K562 (cell line): ENCODE data around the gene DRD2. TPM values are rescaled to one million over a fixed set of nuclear protein-coding genes. Genes with fewer than 3 reads are reported as not detected.

Experiments
- ATAC-seq: fragments of 200-7000 bp; cut with Tn5 transposase; 3 replicates; pipeline ENCODE4 v1.9.1; 2020; ENCODE audit warnings: moderate library complexity
- BruUV-seq: library from RNA; stranded (reverse); fragments of 400-500 nt; replicated peaks from 2 replicates; lab custom pipeline; 2021; lab: Mats Ljungman, UMichigan
- CTCF ChIA-PET: fragments of 300-600 bp; formaldehyde crosslinking; extraction: SDS; loops from one replicate; lab custom pipeline; 2021; ENCODE audit warnings: low intra/inter-chr PET ratio; lab: Yijun Ruan, JAX
- POLR2A ChIA-PET: fragments of 300-600, 350-650 bp; sonication (Branson Sonifier 250); formaldehyde crosslinking; extraction: SDS; loops from one replicate; lab custom pipeline; 2021; ENCODE audit warnings: antibody characterized with exemption, inconsistent platforms; lab: Yijun Ruan, JAX
- DNase-seq, 4 experiments: peaks; one replicate each; pipeline versions ENCODE4 v3.0.0 to v3.0.0-alpha.2; 2011 to 2018; ENCODE audit warnings: low spot score in 3 of 4, mixed read lengths in 3 of 4; ENCODE audit errors: extremely low read depth in 1 of 4
- FAIRE-seq: peaks from 2 replicates; lab custom pipeline; 2011; peaks lifted over from hg19 to GRCh38; lab: Jason Lieb, UNC
- H2AFZ ChIP-seq: 2 replicates; pipeline ENCODE4 v1.6.0; 2011; ENCODE audit warnings: low read depth, low read length, control low read depth, inconsistent platforms
- H3K27ac ChIP-seq: fragments of 200-600 bp; 3 replicates; pipeline ENCODE4 v1.8.0; 2011; ENCODE audit warnings: low read depth, mild to moderate bottlenecking, control low read depth, inconsistent platforms, low read length, moderate library complexity, mixed read lengths; ENCODE audit errors: extremely low read depth
- H3K27me3 ChIP-seq, 2 experiments: fragments of 300-600 bp in 1 of 2; 2 replicates in 1 of 2; 3 replicates in 1 of 2; pipeline versions ENCODE4 v1.6.0 to v1.8.0; 2011; ENCODE audit warnings: inconsistent platforms in 2 of 2, low read length in 2 of 2, mild to moderate bottlenecking in 1 of 2, mixed read lengths in 1 of 2, moderate library complexity in 1 of 2; ENCODE audit not compliant: control insufficient read depth in 2 of 2, insufficient read depth in 2 of 2
- H3K36me3 ChIP-seq: fragments of 300-600 bp; 3 replicates; pipeline ENCODE4 v1.8.0; 2011; ENCODE audit warnings: mild to moderate bottlenecking, low read length, inconsistent platforms; ENCODE audit not compliant: control insufficient read depth, insufficient read depth
- H3K4me1 ChIP-seq, 2 experiments: fragments of 200-600 bp in 1 of 2; replicated peaks in 1 of 2; 2 replicates in 1 of 2; 3 replicates in 1 of 2; pipeline versions ENCODE4 v1.5.1 to v1.8.0; 2011; ENCODE audit warnings: inconsistent platforms in 2 of 2, low read length in 2 of 2, mild to moderate bottlenecking in 1 of 2, mixed read lengths in 1 of 2, moderate library complexity in 1 of 2; ENCODE audit not compliant: control insufficient read depth in 2 of 2, insufficient read depth in 2 of 2
- H3K4me2 ChIP-seq: 2 replicates; pipeline ENCODE4 v1.6.1; 2011; ENCODE audit warnings: low read length, control low read depth, inconsistent platforms, mixed read lengths; ENCODE audit not compliant: insufficient read depth
- H3K4me3 ChIP-seq: fragments of 200-600 bp; sonication (generic), shearing (Covaris generic); 2 replicates; pipeline ENCODE4 v1.5.1; 2016; ENCODE audit warnings: control low read depth, inconsistent platforms
- H3K79me2 ChIP-seq: fragments of 200-600 bp; 3 replicates; pipeline ENCODE4 v1.8.0; 2011; ENCODE audit warnings: low read length, inconsistent platforms; ENCODE audit not compliant: control insufficient read depth, insufficient read depth
- H3K9ac ChIP-seq, 2 experiments: 2 replicates each; pipeline versions ENCODE4 v1.6.0 to v1.6.1; 2011; ENCODE audit warnings: low read depth in 2 of 2, low read length in 2 of 2, control low read depth in 1 of 2, inconsistent platforms in 1 of 2, mild to moderate bottlenecking in 1 of 2, mixed read lengths in 1 of 2; ENCODE audit not compliant: insufficient read depth in 1 of 2
- H3K9me1 ChIP-seq: one replicate; pipeline ENCODE4 v1.6.0; 2011; ENCODE audit warnings: inconsistent platforms, mild to moderate bottlenecking, low read length, moderate library complexity; ENCODE audit not compliant: control insufficient read depth, insufficient read depth
- H3K9me3 ChIP-seq: replicated peaks from 2 replicates; pipeline ENCODE4 v1.5.1; 2011; ENCODE audit warnings: low read depth, low read length, inconsistent platforms; ENCODE audit not compliant: control insufficient read depth, insufficient read depth
- H4K20me1 ChIP-seq: replicated peaks from 2 replicates; pipeline ENCODE4 v1.6.1; 2011; ENCODE audit warnings: low read length, inconsistent platforms, mixed read lengths; ENCODE audit not compliant: control insufficient read depth, insufficient read depth
- BMI1 ChIP-seq: fragments of 150-350 bp; IDR thresholded peaks from 2 replicates; pipeline ENCODE4 v1.6.1; 2014; ENCODE audit warnings: low read length
- FOXJ3 ChIP-seq: sonication (generic); formaldehyde crosslinking; IDR thresholded peaks from 2 replicates; pipeline ENCODE4 v1.4.0; 2020; ENCODE audit warnings: mild to moderate bottlenecking, missing genetic modification reagents
- FOXK2 ChIP-seq, 2 experiments: fragments of 450-650 bp; IDR thresholded peaks in 1 of 2; conservative IDR thresholded peaks in 1 of 2; 2 replicates each; pipeline ENCODE4 v1.6.1; 2016; ENCODE audit warnings: low read depth in 2 of 2, mild to moderate bottlenecking in 1 of 2
- HDAC2 ChIP-seq: fragments of 450-650 bp; IDR thresholded peaks from 2 replicates; pipeline ENCODE4 v1.6.1; 2016; ENCODE audit warnings: mild to moderate bottlenecking
- HDAC6 ChIP-seq: IDR thresholded peaks from 2 replicates; pipeline ENCODE4 v1.6.1; 2012; ENCODE audit warnings: low read depth, mild to moderate bottlenecking, control low read depth, inconsistent platforms, low read length, moderate library complexity
- NCOA4 ChIP-seq: fragments of 450-650 bp; IDR thresholded peaks from 2 replicates; pipeline ENCODE4 v1.6.1; 2018; ENCODE audit warnings: mild to moderate bottlenecking; ENCODE audit not compliant: partially characterized antibody
- STAT5A ChIP-seq: IDR thresholded peaks from 2 replicates; pipeline ENCODE4 v1.6.1; 2012; ENCODE audit warnings: low read length, inconsistent platforms, borderline replicate concordance
- TSC22D4 ChIP-seq: fragments of 450-650 bp; IDR thresholded peaks from 2 replicates; pipeline ENCODE4 v1.6.1; 2016; ENCODE audit warnings: missing genetic modification characterization, missing biosample characterization, control low read depth
- XRCC3 ChIP-seq: fragments of 450-650 bp; IDR thresholded peaks from 2 replicates; pipeline ENCODE4 v1.6.1; 2017; ENCODE audit warnings: mild to moderate bottlenecking, moderate library complexity
- ZKSCAN1 ChIP-seq: fragments of 150-350 bp; IDR thresholded peaks from 2 replicates; pipeline ENCODE4 v1.6.1; 2016; ENCODE audit warnings: low read depth, low read length
- ZNF589 ChIP-seq: fragments of 200-800 bp; sonication (Bioruptor generic); IDR thresholded peaks from 2 replicates; pipeline ENCODE4 v1.6.1; 2016; ENCODE audit warnings: low read depth, missing genetic modification characterization, missing compliant biosample characterization
- ZNF696 ChIP-seq: fragments of 250-450 bp; sonication (Bioruptor Pico); conservative IDR thresholded peaks from 2 replicates; pipeline ENCODE4 v1.4.0; 2020; ENCODE audit warnings: mild to moderate bottlenecking, moderate library complexity
- ZNF75A ChIP-seq: fragments of 450-650 bp; formaldehyde crosslinking; IDR thresholded peaks from 2 replicates; pipeline ENCODE4 v1.4.0; 2020; ENCODE audit warnings: mild to moderate bottlenecking
- WGBS: fragments of 100-300 bp; shearing (Covaris generic); methylation state at CpG from one replicate; pipeline ENCODE4 v1.1.6; 2016; ENCODE audit warnings: low coverage, mixed read lengths; ENCODE audit not compliant: insufficient coverage; ENCODE audit errors: missing lambda C conversion rate; 5-methylcytosine and 5-hydroxymethylcytosine counted together
- in situ Hi-C: fragments of 300-500 bp; cut with MboI; formaldehyde crosslinking; loops from 4 replicates; pipeline ENCODE4 v1.15.0; 2018; ENCODE audit warnings: inconsistent platforms, mixed read lengths
- intact Hi-C: fragments of 100-400 bp; cut with micrococcal nuclease; formaldehyde crosslinking; loops from 2 replicates; pipeline ENCODE4 v1.14.2; 2022
- polyA plus RNA-seq, 8 experiments: library from polyadenylated mRNA; depleted of rRNA in 4 of 8; stranded (reverse) in 5 of 8; unstranded in 3 of 8; fragments of >200 nt; fragmentation: Nextera tagmentation in 2 of 8; fragmentation: Illumina TruSeq in 1 of 8; extraction: Ambion mirVana in 2 of 8; extraction: Trizol in 1 of 8; gene quantifications; 2 replicates each; pipeline versions ENCODE4 v1.2.1 to v1.2.3, GENCODE V29; 2011 to 2014; ENCODE audit warnings: inconsistent platforms in 1 of 8, missing spikeins in 1 of 8
- total RNA-seq, 7 experiments: library from RNA; depleted of rRNA in 6 of 7; stranded (reverse); fragments of >200 nt in 6 of 7; fragmentation: Illumina TruSeq in 2 of 7; extraction: Trizol in 2 of 7; gene quantifications; 2 replicates each; pipeline versions ENCODE4 v1.2.1 to v1.2.3, GENCODE V29; 2011 to 2021; ENCODE audit warnings: low replicate concordance in 1 of 7
- TF ChIP-seq, protein P1 (sequence below): sonication (generic); formaldehyde crosslinking; IDR thresholded peaks from 2 replicates; pipeline ENCODE4 v1.8.1; 2023; ENCODE audit warnings: mild to moderate bottlenecking, missing genetic modification reagents
- TF ChIP-seq, protein P2 (sequence below): sonication (generic); formaldehyde crosslinking; IDR thresholded peaks from 2 replicates; pipeline ENCODE4 v1.8.0; 2022; ENCODE audit warnings: mild to moderate bottlenecking, missing genetic modification reagents

DRD2 gene
- total and polyA plus RNA-seq, 9 of the 15 experiments (the other 6 are each of a cell fraction or from before 2014, with no cell fraction given) = not detected

DNA sequence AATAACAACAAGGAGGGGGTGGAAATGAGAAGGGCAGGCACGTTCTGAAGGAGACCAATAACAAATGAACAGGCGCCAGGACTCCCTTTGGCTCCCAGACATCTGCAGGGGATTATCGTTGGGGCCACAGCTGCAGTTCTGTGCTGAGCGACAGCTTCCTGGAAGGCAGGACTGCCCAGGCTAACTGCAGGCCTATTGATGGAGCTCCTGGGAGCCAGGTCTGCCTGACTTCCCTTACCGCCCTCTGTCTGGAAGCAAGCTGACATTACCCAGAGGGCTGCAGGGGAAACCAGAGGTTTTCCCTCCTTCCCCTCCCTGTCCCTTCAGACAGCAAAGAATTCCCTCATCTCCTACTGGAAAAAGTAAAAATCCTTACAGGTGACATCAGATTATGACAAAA lies 5.0 kb downstream of the DRD2 start:
- H3K79me2 ChIP-seq = no peaks in the 10 kb centered on the region
- BruUV-seq = no TSS peak
- ATAC-seq = no peak
- no peak for DNase-seq
- peaks cover 8 to 24% of the 10 kb centered on the region in 2 experiments; a peak in 3 of 5 replicates for H3K27me3 ChIP-seq
- in situ Hi-C loops = no loop called here
- no peak overlapping the region for H3K4me3 ChIP-seq
- intact Hi-C loops = no loop called here
- 2% methylated on average over 5 of the region's 5 CpGs for WGBS
- H3K9me1 ChIP-seq = no peaks in the 10 kb centered on the region
- TF ChIP-seq FOXK2 (conservative IDR thresholded peaks at IDR 0.05 in 1 of 2, IDR thresholded peaks at IDR 0.05 in 1 of 2; ENCODE audit: low read depth in 2 of 2) (no peak), HDAC2 (no peak)
- no peak overlapping the region for H3K4me2 ChIP-seq
- H3K27ac ChIP-seq = no peak overlapping the region
- H3K36me3 ChIP-seq = no peaks in the 10 kb centered on the region
- H3K9ac ChIP-seq = no peak overlapping the region
- H3K4me1 ChIP-seq = peaks cover 0 to 11% of the 10 kb centered on the region in 2 experiments; a peak in 2 of 5 replicates
- no peaks in the 10 kb centered on the region for H3K9me3 ChIP-seq
- ChIA-PET POLR2A (interaction anchor here (0.7 kb wide), 1 partner anchor 1096 kb away, joined by 3 read pairs; no protein-coding TSS in a partner anchor), CTCF (no interaction called here)
- no peak for FAIRE-seq
- peaks cover 7% of the 10 kb centered on the region for H4K20me1 ChIP-seq
- no peak overlapping the region for H2AFZ ChIP-seq

DNA sequence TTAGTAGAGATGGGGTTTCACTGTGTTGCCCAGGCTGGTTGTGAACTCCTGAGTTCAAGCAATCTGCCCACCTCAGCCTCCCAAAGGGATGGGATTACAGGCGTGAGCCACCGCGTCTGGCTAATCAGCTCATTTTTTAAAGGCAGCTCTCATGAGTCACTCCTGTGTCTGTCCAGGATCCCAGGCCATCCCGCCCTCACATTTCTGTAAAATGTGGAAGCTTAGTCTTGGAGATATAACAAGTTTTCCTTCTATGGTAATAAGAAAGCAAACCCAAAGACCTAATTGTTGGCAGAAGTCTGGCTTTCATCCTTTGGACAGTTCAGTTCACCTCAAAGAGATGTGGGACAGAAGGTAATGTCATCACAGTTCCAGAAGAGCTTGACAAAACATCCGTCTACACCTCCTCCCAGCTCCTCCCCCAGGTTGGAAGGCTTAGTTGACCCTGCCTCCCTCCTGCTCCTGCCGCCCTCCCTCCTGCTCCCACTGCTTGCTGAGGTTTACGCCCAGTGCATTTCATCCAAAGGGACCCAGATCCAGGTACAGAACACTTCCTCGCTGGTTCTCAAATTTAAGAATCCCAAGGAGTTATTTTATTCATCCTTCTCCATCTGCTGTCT lies 6.4 kb downstream of the DRD2 start:
- Histone ChIP-seq H3K9me1 (no peaks in the 10 kb centered on the region), H3K27me3 (peaks cover under 1 to 18% of the 10 kb centered on the region in 2 experiments; a peak in 3 of 5 replicates), H3K4me1 (no peaks in the 10 kb centered on the region), H3K36me3 (no peaks in the 10 kb centered on the region), H3K79me2 (no peaks in the 10 kb centered on the region), H3K4me2 (no peak overlapping the region), H3K4me3 (no peak overlapping the region), H3K9ac (no peak overlapping the region), H2AFZ (no peak overlapping the region), H3K9me3 (no peaks in the 10 kb centered on the region), H4K20me1 (peaks cover 3% of the 10 kb centered on the region), H3K27ac (no peak overlapping the region)
- in situ Hi-C loops (no loop called here), intact Hi-C loops (no loop called here)
- ChIA-PET CTCF (no interaction called here), POLR2A (interaction anchor here (0.6 kb wide), 1 partner anchor 524 kb away, joined by 3 read pairs; no protein-coding TSS in a partner anchor)
- FAIRE-seq (no peak), ATAC-seq (no peak), DNase-seq (no peak)
- WGBS = 3% methylated on average over 8 of the region's 8 CpGs
- no TSS peak for BruUV-seq
- no peak for TF ChIP-seq TSC22D4
- no peak for TF ChIP-seq BMI1
- TF ChIP-seq XRCC3 = no peak
- TF ChIP-seq, protein P1, sequence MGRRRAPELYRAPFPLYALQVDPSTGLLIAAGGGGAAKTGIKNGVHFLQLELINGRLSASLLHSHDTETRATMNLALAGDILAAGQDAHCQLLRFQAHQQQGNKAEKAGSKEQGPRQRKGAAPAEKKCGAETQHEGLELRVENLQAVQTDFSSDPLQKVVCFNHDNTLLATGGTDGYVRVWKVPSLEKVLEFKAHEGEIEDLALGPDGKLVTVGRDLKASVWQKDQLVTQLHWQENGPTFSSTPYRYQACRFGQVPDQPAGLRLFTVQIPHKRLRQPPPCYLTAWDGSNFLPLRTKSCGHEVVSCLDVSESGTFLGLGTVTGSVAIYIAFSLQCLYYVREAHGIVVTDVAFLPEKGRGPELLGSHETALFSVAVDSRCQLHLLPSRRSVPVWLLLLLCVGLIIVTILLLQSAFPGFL (CRISPR knock-in tag) = no peak
- TF ChIP-seq FOXJ3 (CRISPR knock-in tag) = no peak
- TF ChIP-seq NCOA4 = no peak
- TF ChIP-seq ZKSCAN1 = no peak
- TF ChIP-seq, protein P2, sequence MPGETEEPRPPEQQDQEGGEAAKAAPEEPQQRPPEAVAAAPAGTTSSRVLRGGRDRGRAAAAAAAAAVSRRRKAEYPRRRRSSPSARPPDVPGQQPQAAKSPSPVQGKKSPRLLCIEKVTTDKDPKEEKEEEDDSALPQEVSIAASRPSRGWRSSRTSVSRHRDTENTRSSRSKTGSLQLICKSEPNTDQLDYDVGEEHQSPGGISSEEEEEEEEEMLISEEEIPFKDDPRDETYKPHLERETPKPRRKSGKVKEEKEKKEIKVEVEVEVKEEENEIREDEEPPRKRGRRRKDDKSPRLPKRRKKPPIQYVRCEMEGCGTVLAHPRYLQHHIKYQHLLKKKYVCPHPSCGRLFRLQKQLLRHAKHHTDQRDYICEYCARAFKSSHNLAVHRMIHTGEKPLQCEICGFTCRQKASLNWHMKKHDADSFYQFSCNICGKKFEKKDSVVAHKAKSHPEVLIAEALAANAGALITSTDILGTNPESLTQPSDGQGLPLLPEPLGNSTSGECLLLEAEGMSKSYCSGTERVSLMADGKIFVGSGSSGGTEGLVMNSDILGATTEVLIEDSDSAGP (CRISPR knock-in tag) = no peak
- no peak for TF ChIP-seq HDAC6
- TF ChIP-seq ZNF75A (CRISPR knock-in tag) = no peak
- no peak for TF ChIP-seq ZNF589
- TF ChIP-seq ZNF696 = no peak
- no peak for TF ChIP-seq STAT5A
